GM19468 (cell line): ENCODE measurements around the gene PDE4B.

Experiments used
- ATAC-seq: cut with Tn5 transposase; IDR thresholded peaks from one replicate; pipeline ENCODE4 v1.9.1; 2021; ENCODE audit warnings: mild to moderate bottlenecking, moderate library complexity, moderate number of reproducible peaks; ENCODE audit not compliant: unreplicated experiment; ENCODE audit errors: extremely low read depth

PDE4B gene

DNA sequence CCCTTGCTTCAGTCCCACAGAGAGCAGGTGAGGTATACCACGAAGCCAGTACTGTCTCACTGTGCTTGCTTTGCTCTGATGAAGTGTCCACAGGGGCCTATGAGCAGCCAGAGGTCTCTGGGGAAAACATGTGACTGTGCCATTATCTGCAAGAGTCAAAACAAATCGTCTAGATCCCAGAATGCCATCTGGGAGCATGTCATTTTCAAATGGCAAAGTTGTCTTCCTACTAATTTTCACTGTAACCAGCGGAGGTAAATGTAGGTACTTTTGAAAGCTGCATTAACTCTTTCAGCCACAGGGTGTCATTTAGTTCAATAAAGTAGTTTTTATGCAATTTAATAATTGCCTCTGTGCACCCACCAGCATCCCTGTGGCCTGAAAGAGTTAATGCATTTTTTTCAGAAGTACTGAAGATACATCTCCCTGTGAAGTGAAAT lies 567.6 kb downstream of the PDE4B start:
- ATAC-seq = no peak

DNA sequence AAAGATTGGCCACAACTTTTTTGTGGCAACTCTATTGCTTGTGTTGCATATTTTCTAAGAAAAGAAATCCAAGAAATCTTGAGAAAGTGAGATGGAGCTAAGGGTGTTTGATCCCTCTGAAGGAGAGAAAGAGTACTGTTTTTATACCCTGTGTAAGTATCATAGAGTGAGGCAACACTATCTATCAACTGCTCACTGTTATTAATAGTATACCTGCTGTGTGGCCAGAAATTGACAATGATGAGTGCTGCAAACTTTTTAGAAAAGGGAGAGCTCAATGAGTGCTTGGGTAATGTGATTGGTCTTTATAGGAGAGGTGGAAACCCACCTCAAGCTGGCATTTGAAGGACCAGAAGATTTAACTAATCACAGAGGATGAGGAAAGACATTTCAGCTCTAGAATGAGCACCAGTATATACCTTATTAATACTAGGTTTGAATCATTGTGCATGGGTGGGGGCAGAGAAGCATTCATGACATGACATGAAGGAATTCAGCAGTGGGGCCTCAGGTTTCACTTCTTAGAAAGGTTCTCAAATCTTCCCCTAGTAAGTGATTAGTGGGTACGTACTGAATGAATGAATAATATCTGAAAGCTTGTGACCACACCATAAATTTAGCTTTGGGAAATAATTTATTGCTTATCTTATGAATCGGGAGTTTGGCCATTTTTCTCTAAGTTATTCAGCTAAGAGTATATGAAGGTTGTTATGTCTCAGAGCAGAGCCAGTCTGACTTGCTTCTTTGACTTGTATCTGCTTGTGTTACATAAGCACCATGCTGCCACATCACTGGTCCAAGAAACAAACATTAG lies 572.1 kb downstream of the PDE4B start:
- peak; percentile 21 for ATAC-seq

DNA sequence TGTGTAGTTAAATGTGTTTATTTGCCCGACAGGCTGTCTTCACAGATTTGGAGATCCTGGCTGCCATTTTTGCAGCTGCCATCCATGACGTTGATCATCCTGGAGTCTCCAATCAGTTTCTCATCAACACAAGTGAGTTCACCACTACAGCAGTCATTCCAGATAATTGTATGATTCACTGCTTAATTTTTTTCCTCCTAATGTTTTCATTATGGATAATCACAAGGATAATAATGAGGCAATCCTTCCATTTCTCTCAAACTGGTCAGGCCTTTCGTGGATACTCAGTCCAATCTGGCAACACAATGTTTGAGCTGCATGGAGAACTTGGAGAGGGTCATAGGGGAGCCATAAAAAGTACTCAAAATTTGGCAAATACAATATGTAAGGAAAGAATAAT lies 572.9 kb downstream of the PDE4B start:
- ATAC-seq = no peak

DNA sequence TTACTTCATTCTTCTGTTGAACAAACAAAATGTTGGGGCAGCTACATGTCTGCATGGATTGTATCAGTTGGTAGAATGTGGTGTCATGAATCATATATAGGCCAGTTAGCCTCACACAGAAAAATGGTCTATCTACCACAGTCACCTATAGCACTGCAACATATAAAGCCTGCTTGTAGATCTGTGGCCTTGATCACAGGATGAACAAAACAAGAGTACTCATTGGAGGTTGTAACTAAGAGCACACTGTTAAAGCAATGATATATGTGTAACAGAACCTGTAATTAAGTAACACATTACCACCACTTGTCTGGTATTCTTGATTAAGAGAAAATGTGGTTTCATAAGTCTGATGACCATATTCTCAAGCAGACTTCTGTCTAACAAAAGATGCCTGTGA lies 573.9 kb downstream of the PDE4B start:
- no peak for ATAC-seq

DNA sequence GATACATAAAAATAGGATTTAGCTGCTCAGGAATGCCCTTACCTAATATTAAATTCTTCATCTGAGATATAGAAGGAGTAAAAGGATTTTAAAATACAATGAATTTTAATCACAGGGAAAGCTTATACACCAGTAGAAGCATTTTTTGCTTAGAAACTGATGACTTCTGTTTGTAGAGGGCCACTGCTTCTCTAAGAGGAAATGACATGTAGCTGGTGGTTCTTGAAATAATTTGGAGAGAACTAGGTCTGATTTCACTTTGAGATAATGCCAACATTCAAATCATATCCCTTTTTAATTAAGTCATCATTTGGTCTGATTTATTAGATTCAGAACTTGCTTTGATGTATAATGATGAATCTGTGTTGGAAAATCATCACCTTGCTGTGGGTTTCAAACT lies 574.7 kb downstream of the PDE4B start:
- no peak for ATAC-seq

DNA sequence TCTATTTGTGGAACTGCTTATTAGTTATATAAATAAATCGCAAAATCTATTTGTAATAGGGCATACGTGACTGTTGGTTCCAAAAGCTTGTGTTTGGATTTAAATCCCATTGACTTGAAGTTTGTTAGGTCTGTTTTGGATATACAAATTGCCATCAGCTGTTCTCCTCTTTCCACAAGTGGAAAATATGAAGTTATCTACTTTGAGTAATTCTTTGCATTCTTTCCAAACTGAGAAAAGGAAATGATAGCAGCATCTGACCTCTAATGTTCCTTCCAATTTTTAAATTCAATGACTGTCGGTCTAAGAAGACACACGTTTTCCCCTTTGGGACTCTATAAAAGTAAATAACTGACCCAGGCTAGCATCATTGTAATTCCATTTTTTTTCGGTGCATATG lies 575.6 kb downstream of the PDE4B start:
- no peak for ATAC-seq

DNA sequence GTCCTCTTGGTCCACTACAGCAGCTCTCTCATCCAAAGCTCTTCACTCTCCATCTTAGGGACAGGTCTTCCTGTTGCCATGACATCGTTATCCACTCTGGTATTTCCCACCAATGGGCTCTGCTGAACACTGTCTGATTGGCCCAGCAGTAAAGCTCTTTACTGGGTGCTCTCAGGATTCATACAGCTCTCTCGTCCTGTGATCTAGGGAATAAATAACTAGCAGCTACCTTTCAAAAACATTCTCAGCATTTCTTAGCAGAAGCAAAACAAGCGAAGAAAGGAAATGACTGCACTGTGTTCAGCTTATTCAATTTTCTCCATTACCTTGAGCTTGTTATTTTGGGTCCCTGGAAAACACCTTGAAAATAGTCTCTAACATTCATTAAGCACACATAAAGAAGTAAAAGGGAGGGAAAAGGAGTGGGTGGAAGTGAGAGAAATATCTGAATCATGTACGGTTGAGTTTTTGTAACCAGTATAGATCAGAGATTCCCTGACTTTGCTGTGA lies 577.8 kb downstream of the PDE4B start:
- ATAC-seq = no peak

DNA sequence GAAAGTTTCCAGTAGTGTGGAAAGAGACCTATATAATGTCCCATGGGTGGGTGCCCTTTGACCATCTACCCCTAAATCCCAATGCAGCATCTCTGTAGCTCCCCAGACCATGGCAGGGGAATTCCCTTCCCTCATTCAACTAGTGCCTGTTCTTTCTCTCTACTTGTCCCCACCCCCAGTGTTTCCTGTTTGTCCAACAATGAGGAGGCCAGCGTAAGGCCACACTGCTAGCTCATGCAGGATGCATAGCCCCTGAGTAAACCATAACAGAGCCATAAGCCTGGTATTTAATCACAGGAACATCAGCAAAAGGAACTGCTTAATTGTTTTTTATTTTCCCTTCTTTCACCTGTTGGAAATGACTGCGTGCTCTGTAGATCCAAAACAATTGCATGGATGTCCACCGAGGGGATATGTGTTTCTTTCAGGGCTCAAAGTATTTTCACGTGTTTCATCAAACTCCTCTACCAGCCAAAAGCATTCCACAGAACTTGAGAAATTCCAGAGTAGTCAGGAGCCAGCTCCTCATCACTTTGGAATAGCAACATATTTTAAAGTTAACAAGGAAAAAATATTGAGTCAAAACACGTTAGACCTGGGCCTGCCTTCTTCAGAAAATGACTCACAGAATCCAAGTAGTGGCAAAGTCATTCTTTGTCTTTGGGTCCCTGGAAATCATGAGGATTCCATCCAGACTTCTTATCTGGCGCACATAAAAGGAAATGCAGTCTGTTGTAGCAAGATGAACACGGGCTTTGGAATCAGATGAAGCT lies 578.7 kb downstream of the PDE4B start:
- peak; percentile 16 for ATAC-seq

DNA sequence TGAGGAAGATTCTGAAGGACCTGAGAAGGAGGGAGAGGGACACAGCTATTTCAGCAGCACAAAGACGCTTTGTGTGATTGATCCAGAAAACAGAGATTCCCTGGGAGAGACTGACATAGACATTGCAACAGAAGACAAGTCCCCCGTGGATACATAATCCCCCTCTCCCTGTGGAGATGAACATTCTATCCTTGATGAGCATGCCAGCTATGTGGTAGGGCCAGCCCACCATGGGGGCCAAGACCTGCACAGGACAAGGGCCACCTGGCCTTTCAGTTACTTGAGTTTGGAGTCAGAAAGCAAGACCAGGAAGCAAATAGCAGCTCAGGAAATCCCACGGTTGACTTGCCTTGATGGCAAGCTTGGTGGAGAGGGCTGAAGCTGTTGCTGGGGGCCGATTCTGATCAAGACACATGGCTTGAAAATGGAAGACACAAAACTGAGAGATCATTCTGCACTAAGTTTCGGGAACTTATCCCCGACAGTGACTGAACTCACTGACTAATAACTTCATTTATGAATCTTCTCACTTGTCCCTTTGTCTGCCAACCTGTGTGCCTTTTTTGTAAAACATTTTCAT lies 579.9 kb downstream of the PDE4B start:
- no peak for ATAC-seq

DNA sequence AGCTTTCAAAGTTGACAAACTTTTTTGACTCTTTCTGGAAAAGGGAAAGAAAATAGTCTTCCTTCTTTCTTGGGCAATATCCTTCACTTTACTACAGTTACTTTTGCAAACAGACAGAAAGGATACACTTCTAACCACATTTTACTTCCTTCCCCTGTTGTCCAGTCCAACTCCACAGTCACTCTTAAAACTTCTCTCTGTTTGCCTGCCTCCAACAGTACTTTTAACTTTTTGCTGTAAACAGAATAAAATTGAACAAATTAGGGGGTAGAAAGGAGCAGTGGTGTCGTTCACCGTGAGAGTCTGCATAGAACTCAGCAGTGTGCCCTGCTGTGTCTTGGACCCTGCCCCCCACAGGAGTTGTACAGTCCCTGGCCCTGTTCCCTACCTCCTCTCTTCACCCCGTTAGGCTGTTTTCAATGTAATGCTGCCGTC lies 580.5 kb downstream of the PDE4B start:
- no peak for ATAC-seq

DNA sequence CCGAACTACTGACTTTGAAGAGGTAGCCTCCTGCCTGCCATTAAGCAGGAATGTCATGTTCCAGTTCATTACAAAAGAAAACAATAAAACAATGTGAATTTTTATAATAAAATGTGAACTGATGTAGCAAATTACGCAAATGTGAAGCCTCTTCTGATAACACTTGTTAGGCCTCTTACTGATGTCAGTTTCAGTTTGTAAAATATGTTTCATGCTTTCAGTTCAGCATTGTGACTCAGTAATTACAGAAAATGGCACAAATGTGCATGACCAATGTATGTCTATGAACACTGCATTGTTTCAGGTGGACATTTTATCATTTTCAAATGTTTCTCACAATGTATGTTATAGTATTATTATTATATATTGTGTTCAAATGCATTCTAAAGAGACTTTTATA lies 581.5 kb downstream of the PDE4B start:
- no peak for ATAC-seq

DNA sequence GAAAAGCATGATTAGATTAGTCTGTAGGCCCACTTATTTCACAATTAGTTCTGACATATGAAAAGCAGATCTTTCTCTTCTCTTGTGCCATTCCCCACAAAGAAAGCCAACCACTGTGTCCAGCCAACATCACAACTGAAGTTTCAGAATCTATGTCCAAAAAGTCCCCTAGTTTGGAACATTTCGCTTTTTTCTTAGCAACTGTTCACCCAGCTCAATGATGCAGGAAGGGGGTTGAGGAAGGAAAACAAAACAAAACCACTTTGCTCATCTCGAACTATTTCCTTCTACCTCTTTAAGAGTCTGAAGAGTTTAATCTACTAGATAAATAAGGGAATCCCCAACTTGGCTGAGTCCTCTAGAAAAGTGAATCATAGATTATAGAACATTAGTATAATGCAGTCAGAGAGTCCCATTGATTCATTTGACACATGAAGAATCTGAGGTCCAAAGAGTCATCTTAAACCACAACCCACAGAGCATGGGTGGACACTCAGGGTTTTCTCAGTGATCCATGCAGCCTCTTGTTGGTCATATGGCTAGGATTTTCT lies 581.9 kb downstream of the PDE4B start:
- ATAC-seq = peak; percentile 36

DNA sequence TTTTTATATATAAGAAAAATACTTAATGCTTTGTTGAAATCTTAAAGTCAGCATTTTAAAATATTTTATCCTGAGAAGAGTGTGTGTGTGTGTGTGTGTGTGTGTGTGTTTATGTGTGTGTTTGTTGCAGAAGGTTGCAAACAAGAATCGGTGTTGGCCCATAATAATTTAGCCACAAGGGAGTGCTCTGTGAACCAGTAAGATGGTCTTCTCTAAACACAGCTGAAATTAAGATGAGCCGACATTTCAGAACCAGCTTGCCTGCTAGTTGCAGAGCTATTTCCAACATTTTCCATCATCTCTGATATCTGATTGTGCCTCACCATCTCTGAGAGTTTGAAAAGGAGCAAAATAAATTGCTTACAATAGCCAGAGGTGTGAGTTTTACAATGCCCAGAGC lies 582.4 kb downstream of the PDE4B start:
- no peak for ATAC-seq

DNA sequence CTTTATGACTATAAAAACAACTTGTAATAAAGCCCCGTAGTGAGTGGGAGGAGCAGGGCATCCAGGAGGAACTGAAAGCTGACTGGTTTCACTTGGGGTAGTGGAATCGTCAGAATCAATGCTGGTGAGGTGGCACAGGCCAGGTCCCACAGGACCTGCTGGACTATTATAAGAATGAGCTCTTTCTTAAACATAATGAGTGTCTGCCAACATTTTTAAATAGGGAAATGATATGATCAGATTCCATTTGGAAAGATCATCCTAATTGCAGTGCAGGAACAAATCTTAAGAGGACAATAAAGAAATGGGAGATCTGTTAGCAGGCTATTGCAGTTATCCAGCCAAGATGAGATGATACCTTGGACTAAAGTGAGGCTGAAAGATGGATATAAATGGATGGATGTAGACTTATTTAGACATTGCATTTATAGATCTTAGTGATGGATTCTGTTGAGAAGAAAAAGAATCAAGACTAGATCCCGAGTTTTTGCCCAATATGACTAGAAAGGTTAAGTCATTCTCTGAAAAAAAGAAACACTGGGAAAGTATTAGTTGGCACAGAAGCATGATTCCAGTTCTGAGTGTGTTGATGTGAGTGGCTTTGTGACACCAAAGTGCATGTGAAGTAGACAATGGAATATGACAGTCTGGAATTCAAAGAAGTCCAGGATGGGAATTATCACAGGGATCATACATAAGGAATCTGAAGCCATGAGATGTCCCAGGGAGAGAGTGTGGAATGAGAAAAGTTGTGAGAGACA lies 587.9 kb downstream of the PDE4B start:
- ATAC-seq = peak; percentile 95

DNA sequence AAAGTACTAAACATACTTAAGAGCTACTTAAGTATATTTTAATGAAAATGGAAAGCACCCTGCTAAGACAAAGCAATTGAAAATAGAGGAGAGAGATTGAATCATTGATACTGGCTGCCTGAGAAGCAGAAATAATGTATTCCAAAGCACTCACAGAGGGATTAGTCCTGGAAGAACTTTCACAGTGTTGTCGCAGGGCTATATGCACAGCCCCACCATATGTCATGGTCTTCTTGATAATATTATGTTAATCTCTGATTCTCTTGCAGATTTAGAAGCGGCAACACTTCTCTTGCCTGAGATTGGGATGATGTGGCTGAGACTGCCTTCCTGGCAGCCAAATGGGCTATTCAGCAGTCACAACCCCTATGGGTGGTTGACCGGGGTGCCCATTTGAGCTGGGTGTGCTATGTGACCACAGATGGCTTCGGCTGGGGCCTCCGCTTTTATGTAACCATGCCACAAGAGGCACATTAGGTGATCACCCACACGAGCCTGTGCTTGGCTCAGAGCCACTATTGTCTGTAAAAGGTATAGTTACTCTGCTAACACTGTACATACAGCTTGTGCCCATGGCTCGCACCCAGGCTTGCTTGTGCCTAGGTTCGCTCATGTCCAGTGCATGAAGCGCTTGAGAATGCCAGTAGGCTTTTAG lies 589.1 kb downstream of the PDE4B start:
- ATAC-seq = no peak

DNA sequence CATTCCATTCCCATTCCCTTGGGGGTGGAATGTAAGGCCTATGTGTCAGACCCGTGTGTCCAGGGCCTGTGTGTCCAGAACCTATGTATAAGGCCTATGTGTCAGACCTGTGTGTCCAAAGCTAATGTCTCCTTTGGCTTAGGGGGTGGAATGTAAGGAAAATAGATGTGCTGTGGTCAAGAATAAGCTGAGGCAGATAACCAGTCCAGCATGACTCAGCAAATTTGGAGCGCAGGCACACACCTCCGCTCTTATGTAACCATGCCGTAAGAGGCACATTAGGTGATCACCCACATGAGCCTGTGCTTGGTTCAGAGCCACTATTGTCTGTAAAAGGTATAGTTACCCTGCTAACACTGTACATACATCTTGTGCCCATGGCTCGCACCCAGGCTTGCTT lies 590.5 kb downstream of the PDE4B start:
- ATAC-seq = no peak

DNA sequence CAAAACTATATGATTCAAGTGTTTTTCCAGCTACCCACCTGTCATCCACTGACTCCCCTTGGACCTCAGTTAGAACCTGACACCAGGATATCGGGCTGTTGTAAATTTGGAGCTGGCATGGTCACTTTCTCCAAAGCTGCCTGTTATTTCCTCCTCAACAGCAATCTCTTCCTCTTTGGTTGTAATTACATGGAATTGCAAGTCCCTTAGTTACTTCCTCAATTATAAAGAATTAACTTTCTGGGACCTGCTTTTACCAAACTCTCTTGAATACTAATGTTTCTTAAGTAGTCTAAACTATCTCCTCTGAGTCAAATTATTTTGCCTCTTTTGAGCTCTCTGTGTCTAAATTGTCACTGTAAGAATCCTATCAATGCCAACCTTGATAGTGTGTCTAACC lies 590.9 kb downstream of the PDE4B start:
- ATAC-seq = no peak

DNA sequence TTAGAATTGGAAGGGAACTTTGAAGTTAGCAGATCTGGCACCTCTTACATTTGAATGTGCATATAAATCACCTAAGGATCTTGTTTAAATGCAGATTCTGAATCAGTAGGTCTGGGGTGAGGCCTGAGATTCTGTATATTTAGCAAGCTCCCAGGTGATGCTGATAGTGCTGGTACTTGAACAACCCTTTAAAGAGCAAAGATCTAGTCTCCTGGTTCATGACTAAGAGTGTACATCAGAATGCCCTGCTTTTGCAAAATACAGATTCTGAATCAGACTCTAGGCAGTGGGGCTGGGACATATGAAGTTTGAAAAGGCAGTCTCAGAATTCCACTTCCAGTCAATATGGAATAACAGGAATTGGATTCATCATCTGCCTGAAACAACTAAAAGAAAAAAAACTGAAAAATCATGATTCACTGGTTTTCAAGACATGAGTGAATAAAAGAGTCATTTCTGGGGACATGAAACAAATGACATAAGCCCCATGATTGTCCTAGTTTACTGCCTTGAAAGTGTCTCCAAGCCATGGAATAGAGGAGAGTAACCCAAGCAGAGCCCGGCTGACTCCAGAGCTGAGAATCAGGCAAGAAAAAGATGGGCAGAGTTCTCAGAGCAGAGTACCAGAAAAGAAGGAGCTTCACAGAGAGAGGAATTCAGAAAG lies 591.7 kb downstream of the PDE4B start:
- ATAC-seq = no peak

DNA sequence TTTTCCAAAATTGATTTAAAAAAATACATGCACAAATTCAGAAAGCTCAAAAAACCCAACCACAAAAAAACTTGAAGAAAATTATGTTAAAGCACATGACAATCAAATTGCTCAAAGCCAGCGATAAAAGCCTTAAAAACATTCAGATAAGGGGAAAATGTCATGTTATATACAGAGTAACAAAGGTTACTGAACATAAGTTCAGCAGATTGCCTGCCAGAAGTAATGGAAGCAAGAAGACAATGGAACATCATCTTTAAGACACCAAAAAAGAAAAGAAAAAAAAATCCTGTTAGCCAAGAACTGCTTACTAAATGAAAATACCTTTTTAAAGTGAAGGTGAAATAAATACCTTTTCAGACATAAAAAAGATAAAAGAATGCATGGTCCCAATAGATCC lies 594.0 kb downstream of the PDE4B start:
- no peak for ATAC-seq
